ENCODE data around the gene ROBO1. TPM values are rescaled to one million over a fixed set of nuclear protein-coding genes. Genes with fewer than 3 reads are reported as not detected.

Gene ROBO1
- total and polyA plus RNA-seq, 2 donors (not counting 1 experiment from before 2014, with no cell fraction given): 0.27 to 3.2 TPM

- intact Hi-C loops (cut with micrococcal nuclease): no loop called here
- Histone ChIP-seq H3K27me3 (replicated peaks in 1 of 4; ENCODE audit: control extremely low read depth in 1 of 4, control insufficient read depth in 3 of 4, insufficient read depth in 4 of 4, low read length in 3 of 4) (no peaks in the 10 kb centered on the region), H2AFZ (ENCODE audit: insufficient read depth, low read depth, low read length, poor library complexity, severe bottlenecking) (no peak overlapping the region), H3K9ac (ENCODE audit: low read length) (no peak overlapping the region), H3K9me3 (ENCODE audit: control extremely low read depth in 1 of 3, control insufficient read depth in 2 of 3, insufficient read depth in 1 of 3, low read length in 2 of 3) (no peaks in the 10 kb centered on the region), H3K4me3 (ENCODE audit: control extremely low read depth in 1 of 5, extremely low read depth in 1 of 5, insufficient read depth in 1 of 5, low read depth in 2 of 5, low read length in 4 of 5) (no peak overlapping the region), H4K20me1 (ENCODE audit: control insufficient read depth, insufficient read depth, low read length, poor library complexity, severe bottlenecking) (no peaks in the 10 kb centered on the region), H3K4me2 (replicated peaks; ENCODE audit: low read depth, low read length, poor library complexity, severe bottlenecking) (no peak overlapping the region), H3K36me3 (replicated peaks in 1 of 2; ENCODE audit: control extremely low read depth in 1 of 2, control insufficient read depth in 1 of 2, extremely low read depth in 1 of 2, insufficient read depth in 2 of 2, low read length in 1 of 2) (no peaks in the 10 kb centered on the region), H3K27ac (ENCODE audit: low read length in 2 of 2) (no peak overlapping the region), H3K4me1 (ENCODE audit: control insufficient read depth in 2 of 2, insufficient read depth in 2 of 2, low read length in 2 of 2) (no peaks in the 10 kb centered on the region), H3K79me2 (ENCODE audit: control insufficient read depth, insufficient read depth, low read length) (no peaks in the 10 kb centered on the region)
- no peak overlapping the region for H3K4me3 Mint-ChIP-seq
- POLR2A ChIA-PET: no interaction called here
- H3K9me3 Mint-ChIP-seq (ENCODE audit: insufficient read depth): peaks cover 3% of the 10 kb centered on the region
- no peak for TF ChIP-seq CTCF (IDR thresholded peaks at IDR 0.05)
- TF ChIP-seq EZH2 (IDR thresholded peaks at IDR 0.05; ENCODE audit: borderline replicate concordance, insufficient read depth, low read depth, low read length, poor library complexity, severe bottlenecking): no peak
- H3K4me1 Mint-ChIP-seq: no peaks in the 10 kb centered on the region
- ATAC-seq (ENCODE audit: low read depth) (no peak), DNase-seq (no peak)
- CTCF ChIA-PET: no interaction called here
- no peaks in the 10 kb centered on the region for H3K27me3 Mint-ChIP-seq
- no CpG with 5 or more reads among the region's 1 CpG for WGBS (ENCODE audit: insufficient coverage)
- H3K27ac Mint-ChIP-seq: no peak overlapping the region
Measured at GRCh38 chr3:79369306-79369705, 398.5 kb downstream of the ROBO1 start.

- H3K4me3 Mint-ChIP-seq: no peak overlapping the region
- no peaks in the 10 kb centered on the region for H3K36me3 ChIP-seq (replicated peaks in 1 of 2; ENCODE audit: control extremely low read depth in 1 of 2, control insufficient read depth in 1 of 2, extremely low read depth in 1 of 2, insufficient read depth in 2 of 2, low read length in 1 of 2)
- H2AFZ ChIP-seq (ENCODE audit: insufficient read depth, low read depth, low read length, poor library complexity, severe bottlenecking): no peak overlapping the region
- no peak overlapping the region for H3K27ac ChIP-seq (ENCODE audit: low read length in 2 of 2)
- DNase-seq (no peak), ATAC-seq (ENCODE audit: low read depth) (no peak)
- H3K9me3 ChIP-seq (ENCODE audit: control extremely low read depth in 1 of 3, control insufficient read depth in 2 of 3, insufficient read depth in 1 of 3, low read length in 2 of 3): no peaks in the 10 kb centered on the region
- CTCF ChIA-PET: no interaction called here
- H4K20me1 ChIP-seq (ENCODE audit: control insufficient read depth, insufficient read depth, low read length, poor library complexity, severe bottlenecking): no peaks in the 10 kb centered on the region
- no peak for TF ChIP-seq EZH2 (IDR thresholded peaks at IDR 0.05; ENCODE audit: borderline replicate concordance, insufficient read depth, low read depth, low read length, poor library complexity, severe bottlenecking)
- no peak for TF ChIP-seq CTCF (IDR thresholded peaks at IDR 0.05)
- no peak overlapping the region for H3K9ac ChIP-seq (ENCODE audit: low read length)
- no peaks in the 10 kb centered on the region for H3K27me3 Mint-ChIP-seq
- no peaks in the 10 kb centered on the region for H3K4me1 Mint-ChIP-seq
- no peaks in the 10 kb centered on the region for H3K27me3 ChIP-seq (replicated peaks in 1 of 4; ENCODE audit: control extremely low read depth in 1 of 4, control insufficient read depth in 3 of 4, insufficient read depth in 4 of 4, low read length in 3 of 4)
- no peaks in the 10 kb centered on the region for H3K79me2 ChIP-seq (ENCODE audit: control insufficient read depth, insufficient read depth, low read length)
- H3K4me3 ChIP-seq (ENCODE audit: control extremely low read depth in 1 of 5, extremely low read depth in 1 of 5, insufficient read depth in 1 of 5, low read depth in 2 of 5, low read length in 4 of 5): no peak overlapping the region
- intact Hi-C loops (cut with micrococcal nuclease): no loop called here
- H3K9me3 Mint-ChIP-seq (ENCODE audit: insufficient read depth): peaks cover 3% of the 10 kb centered on the region
- POLR2A ChIA-PET: no interaction called here
- no peak overlapping the region for H3K27ac Mint-ChIP-seq
- H3K4me1 ChIP-seq (ENCODE audit: control insufficient read depth in 2 of 2, insufficient read depth in 2 of 2, low read length in 2 of 2): no peaks in the 10 kb centered on the region
- no CpG with 5 or more reads among the region's 3 CpGs for WGBS (ENCODE audit: insufficient coverage)
- no peak overlapping the region for H3K4me2 ChIP-seq (replicated peaks; ENCODE audit: low read depth, low read length, poor library complexity, severe bottlenecking)
Measured at GRCh38 chr3:79368403-79368802, 399.4 kb downstream of the ROBO1 start.

Measured in B cell (primary cell).